ENCODE measurements around the gene FCF1. TPM values are rescaled to one million over a fixed set of nuclear protein-coding genes. Genes with fewer than 3 reads are reported as not detected.
"Not testable (repeated sequence)": the region's sequence is repeated elsewhere in the genome, so short reads cannot be mapped to it uniquely, and the experiment has no call there.

FCF1 gene
- polyA plus RNA-seq, 1 donor: 37.2 TPM

DNA sequence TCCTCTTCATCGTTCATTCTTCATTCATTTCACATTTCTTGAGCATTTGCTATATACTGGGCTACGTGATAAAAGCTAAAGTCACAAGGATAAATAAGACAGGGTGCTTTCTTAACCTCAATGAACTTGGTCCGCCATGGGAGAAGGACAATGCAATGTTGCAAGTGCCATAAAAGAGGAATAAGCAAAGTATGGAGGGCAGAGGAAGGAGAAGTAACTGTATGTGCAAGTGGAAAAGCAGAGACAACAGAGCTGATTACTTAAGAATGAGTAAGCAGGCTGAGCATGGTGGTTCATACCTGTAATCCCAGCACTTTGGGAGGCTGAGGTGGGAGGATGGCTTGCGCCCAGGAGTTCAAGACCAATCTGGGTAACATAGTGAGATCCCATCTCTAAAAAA is 14.5 kb upstream of the FCF1 start:
- no peak for DNase-seq (ENCODE audit: low read depth)

DNA sequence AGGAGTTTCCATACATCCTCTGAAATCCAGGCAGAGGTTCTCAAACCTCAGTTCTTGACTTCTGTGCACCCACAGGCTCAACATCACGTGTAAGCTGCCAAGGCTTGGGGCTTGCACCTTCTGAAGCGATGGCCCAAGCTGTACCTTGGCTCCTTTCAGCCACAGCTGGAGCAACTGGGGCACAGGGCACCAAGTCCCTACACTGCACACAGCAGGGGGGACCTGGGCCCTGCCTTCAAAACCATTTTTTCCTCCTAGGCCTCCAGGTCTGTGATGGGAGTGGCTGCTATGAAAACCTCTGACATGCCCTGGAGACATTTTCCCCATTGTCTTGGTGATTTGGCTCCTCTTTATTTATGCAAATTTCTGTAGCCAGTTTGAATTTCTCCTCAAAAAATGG is 10.7 kb upstream of the FCF1 start:
- no peak for DNase-seq (ENCODE audit: low read depth)

DNA sequence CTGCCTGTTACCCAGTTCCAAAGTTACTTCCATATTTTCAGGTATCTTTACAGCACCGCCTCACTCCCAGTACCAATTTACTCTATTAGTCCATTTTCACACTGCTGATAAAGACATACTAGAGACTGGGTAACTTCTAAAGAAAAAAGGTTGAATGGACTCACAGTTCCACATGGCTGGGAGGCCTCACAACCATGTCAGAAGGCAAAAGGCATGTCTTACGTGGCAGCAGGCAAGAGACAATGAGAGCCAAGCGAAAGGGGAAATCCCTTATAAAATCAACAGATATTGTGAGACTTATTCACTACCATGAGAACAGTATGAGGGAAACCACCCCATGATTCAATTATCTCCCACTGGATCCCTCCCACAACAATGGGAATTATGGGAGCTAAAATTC is 9.9 kb upstream of the FCF1 start:
- no peak for DNase-seq (ENCODE audit: low read depth)

DNA sequence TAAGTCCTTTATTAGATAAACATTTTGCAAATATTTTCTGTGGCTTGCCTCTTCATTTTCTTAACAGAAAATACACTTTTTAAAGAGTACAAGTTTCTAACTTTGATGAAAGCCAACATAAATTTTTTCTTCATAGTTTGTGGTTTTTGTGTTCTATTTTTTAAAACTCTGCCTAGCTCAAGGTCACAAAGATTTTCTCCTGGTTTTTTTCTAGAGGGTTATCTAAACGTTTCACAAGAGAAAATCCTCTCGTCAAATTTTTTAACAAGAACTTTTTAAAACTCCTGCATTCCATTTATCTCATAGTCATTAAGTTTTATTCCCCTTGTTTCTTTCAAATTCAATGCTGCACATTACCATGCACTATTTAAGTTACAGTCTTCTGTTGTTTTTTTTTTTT is 8.3 kb upstream of the FCF1 start:
- no peak for DNase-seq (ENCODE audit: low read depth)

DNA sequence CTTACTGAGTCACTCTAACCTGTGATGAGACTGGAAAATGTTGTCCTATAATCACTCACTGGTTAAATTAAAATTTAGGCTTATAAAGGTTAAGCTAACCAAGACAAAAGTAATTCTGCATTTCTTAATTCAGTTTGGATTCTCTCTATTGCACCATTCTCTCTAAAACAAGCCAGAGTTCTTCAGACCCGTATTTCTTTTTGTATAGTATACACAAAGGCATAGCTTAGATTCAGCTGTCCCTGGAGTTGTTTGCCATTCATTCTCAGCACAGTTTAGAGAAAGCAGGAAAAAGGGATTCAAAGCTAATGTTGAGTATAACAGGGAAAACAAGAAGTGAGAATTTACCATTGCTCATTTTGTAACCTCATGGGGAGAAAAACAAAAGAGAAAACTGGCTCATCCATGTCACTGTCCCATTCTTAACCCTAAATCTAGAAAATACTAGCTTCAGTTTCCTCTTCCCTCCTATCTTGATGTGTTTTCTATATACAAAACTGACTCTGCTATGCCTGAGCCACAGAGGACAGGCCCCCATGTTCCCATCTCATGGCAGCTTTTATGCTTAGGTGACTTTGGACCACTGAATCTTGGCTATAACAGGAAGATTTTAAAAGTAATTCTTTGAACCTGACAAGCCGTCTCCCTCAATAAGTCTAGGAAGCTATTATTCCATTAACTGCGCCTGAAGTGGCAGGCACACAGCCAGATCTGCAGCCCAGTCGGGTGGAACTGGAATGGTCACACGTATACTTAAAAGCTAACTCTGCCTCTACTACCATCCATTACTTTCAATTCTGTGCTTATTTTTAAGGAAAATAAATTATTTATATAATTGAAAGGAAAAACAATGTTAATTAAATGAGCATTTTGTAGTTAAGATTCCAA is 7.1 kb upstream of the FCF1 start:
- DNase-seq (ENCODE audit: low read depth): no peak

DNA sequence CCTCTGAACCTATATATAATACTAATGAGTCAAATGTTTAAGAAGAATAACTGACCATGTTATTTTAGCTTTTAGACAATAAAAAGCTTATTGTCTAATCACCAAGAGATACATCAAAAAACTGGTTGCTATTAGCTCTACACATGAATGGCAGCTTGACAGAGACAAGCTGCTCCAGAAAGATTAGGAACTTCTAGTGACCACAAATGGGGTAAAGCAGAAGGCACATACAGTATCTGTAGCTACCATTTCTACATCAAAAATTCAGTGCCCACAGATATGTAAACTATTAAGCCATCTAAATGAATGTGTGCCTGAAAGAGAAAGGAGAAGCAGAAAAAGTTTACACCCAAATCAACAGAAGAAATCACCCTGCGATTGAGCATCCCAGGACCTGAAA is 2.5 kb upstream of the FCF1 start:
- DNase-seq (ENCODE audit: low read depth): no peak

DNA sequence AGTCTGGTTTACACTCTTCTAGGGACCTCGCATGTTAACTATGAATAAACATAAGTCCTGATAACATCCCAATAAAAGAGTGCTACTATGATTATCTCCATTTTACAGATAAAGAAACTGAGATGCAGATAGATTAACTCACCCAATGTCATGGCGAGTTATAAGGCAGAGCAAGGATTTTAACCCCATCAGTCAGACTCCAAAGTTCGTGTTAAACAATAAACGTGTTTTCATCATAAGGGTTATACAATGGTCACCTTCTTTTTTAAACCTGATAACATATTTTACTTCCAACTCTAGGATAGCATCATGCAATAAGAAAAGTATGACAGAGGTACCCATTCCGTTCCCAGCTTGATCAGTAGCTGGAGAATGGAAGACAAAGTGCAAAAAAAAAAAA is 1.3 kb upstream of the FCF1 start:
- no peak for DNase-seq (ENCODE audit: low read depth)

DNA sequence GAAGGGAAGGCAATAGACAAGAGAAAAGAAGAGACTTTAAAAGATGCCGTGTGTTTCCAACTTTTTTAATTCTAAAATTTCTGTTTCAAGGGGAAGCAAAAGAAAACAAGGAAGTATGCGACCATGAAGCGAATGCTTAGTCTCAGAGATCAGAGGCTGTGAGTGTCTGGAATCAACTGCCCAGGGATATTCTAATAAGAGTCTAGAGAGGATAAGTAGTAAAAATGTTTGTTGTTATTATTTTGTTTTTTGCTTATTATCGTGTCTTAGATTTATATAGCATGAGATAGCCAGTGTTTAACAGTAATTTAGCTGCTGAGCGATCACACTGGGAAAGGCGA is 421 bp downstream of the FCF1 start:
- DNase-seq (ENCODE audit: low read depth): no peak

DNA sequence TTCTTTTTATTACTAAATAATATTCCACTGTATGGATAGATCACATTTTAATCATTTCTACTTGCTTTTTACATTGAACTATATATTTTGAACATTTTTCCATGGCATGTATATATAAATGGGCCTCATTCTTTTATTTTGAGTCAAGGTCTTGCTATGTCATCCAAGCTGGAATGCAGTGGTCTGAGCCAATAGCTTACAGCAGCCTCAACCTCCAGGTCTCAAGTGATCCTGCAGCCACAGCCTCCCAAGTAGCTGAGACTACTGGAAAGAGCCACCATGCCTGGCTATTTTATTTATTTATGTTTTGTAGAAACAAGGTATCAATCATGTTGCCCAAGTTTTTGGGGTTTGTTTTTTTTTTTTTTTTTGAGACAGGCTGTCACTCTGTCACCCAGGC is 7.6 kb downstream of the FCF1 start:
- DNase-seq (ENCODE audit: low read depth): no peak

DNA sequence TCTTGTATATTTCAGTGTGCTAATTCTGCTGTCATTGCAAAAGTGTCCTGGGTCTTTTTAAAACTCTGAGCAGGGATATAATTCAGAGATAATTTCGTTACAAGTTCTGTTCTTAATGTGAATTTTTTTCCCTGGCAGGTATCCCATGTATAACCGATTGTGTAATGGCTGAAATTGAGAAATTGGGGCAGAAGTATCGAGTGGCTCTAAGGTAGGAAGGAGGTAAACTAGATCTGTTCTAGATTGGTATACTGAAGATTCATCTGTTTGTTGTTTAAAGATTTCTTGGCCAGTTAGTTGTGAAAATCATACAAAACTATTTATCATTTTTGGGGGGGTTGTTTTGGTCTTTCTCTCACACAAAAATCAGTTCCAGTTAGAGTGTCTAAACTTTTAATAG is 10.2 kb downstream of the FCF1 start:
- no peak for DNase-seq (ENCODE audit: low read depth)

DNA sequence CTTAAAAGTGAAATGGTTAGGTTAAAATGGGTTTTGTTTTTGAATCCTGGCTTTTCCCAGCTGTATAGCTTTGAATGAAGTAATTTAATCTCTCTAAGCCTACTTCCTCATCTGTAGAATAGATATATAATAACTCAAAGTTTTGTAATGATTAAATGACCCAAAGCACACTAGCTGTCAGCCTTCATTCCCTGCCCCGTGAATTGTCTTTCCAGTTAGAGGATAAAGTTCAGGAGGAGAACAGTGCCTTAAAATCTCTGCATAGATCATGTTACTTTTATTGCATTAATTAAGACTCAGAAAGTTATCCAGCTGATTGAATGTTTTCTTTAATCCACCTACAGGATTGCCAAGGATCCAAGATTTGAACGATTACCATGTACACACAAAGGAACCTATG is 19.4 kb downstream of the FCF1 start:
- no peak for DNase-seq (ENCODE audit: low read depth)

DNA sequence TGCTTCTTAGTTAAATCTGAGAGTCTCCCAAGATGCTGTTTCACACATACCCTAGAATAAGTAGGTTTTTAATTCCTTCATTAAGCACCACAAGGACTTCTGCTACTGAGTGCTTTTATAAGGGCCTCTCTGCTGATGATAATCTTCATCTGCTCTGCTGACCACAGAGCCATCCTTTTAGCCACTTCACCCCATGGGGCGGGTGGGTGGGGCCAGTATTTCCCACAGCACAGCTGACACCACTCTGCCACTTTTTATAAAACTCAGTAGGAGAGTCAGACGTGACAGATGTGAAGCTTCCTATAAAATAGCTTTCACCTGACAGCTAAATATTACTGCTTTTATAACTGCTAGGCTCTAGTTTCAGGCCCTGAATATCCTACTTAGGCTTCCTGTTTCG is 20.3 kb downstream of the FCF1 start:
- DNase-seq (ENCODE audit: low read depth): no peak

DNA sequence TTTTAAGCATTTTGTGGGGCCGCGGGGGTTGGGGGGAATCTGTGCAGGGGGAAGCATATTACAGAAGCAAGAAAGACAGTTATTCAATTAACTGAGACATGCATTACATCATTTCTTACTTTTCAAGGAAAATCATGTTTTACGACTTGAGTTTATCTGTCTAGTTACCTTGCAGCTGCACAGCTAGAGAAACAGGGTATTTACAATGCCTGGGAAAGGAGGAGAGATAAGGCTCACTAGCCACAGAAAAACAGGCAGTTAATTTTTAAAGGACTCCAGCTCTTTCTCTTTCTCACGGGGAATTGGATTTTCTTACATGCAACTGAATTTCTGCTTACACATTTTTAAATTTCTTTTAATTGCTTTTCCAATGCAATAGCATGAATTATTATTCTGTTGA is 22.2 kb downstream of the FCF1 start:
- DNase-seq (ENCODE audit: low read depth): no peak

DNA sequence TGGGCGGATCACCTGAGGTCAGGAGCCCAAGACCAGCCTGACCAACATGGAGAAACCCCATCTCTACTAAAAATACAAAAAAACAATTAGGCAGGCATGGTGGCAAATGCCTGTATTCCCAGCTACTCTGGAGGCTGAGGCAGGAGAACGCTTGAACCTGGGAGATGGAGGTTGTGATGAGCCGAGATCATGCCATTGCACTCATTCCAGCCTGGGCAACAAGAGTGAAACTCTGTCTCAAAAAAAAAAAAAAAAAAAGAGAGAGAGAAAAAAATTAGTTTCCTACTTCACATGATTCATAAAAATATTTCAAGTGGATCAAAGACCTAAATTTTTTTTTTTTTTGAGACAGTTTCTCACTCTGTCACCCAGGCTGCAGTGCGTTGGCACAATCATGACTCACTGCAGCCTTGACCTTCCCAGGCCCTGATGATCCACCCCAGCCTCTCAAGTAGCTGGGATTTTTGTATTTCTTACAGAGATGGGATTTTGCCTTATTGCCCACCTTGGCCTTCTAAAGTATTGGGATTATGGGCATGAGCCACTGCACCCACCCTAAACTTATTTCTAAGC is 24.9 kb downstream of the FCF1 start:
- DNase-seq (ENCODE audit: low read depth): no peak

DNA sequence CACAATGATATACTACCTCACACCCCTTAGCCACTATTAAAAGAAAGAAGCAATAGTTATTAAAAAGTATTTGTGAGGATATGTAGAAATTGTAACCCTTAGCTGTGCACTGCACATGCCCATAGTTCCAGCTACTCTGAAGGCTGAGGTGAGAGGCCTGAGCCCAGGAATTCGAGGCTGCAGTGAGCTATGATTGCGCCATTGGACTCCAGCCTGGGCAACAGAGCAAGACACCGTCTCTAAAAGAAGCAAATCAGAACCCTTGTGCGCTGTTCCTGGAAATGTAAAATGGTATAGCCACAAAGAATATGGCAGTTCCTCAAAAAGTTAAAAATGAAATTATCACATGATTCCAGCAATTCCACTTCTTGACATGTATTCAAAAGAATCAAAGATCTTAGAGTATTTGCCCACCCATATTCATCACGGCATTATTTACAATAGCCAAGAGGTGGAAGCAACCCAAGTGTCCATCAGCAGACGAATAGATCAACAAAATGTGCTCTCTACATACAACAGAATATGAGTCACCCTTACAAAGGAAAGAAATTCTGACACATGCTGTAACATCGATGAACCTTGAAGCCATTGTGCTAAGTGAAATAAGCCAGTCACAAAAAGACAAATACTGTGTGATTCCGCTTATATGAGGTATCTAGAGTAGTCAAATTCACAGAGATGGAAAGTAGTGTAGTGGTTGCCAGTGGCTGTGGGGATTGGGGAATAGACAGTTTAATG is 26.5 kb downstream of the FCF1 start:
- no peak for DNase-seq (ENCODE audit: low read depth)

DNA sequence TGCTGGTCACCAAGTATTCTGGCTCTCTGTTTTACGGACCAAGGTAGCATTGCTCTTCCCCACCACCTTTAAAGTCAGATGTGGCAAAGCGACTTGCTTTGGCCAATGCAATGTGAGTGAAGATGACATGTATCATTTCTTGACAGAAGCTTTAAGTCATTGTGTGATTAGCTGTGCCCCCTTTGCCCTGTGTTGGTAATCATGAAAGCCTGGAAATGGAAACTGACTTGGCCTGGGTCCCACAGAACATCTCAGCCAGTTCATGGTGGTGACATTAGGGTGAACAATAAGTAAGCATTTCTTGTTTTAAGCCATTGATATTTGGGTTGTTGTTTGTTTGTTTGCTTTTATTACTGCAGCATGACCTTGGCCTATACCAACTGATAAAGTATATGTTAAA is 34.3 kb downstream of the FCF1 start:
- no peak for DNase-seq (ENCODE audit: low read depth)

DNA sequence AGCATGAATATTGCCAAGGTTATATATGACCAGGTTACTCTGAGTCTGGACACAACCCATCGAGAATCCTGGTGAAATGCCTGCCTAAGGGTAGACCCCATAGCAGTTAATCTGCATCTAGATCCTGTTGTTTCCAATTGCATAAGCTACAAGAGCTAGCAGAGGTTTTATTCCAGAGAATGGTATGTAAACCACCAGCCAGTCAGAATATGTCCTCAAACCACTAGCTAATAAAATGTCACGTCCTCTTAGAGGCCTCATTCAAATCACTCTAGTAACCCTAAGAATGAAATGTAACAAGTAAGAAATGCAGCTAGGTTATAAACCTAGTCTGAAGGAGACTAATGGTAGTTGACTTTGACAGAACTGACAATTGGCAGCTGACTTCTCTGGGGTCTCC is 41.2 kb downstream of the FCF1 start:
- DNase-seq (ENCODE audit: low read depth): no peak

DNA sequence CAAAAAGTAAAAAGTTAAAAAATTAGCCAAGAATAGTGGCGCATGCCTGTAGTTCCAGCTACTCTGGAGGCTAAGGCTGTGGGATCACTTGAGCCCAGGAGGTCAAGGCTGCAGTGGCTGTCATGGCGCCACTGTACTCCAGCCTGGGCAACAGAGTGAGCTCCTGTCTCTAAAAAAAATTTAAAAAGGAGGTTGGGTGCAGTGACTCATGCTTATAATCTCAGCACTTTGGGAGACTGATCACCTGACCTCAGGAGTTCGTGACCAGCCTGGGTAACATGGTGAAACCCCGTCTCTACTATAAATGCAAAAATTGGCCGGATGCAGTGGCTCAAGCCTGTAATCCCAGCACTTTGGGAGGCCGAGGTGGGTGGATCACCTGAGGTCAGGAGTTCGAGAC is 42.0 kb downstream of the FCF1 start:
- DNase-seq (ENCODE audit: low read depth): no peak

DNA sequence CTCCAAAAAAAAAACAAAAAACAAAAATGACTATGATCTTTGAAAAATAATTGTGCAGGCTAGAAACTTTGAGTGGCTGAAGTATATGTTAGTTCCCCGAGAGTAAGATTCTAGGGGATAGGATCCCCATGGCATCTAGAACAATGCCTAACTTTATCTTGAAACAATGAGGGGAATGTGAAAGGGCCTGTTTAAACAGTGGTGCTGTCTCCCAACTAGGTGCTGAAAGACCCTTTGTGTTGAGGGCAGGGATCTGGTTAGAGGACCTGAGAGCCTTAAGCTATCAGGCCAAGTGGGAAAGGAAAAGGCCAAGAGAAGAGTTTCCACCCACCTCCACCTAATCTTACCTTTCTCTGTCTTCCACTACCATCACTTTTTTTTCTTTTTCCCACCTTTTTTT is 43.4 kb downstream of the FCF1 start:
- DNase-seq (ENCODE audit: low read depth): no peak

DNA sequence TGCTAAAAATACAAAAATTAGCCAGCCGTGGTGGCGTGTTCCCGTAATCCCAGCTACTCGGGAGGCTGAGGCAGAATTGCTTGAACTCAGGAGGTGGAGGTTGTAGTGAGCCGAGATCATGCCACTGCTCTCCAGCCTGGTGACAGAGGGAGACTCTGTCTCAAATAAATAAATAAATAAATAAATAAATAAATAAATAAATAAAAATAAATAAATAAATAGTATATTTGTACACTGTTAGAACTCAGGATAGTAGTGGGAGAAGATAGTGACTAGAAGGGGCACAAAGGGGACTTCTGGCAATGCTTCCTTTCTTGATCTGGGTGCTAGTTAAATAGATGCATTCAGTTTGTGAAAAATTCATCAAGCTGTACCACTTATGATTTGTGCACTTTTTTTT is 45.6 kb downstream of the FCF1 start:
- DNase-seq (ENCODE audit: low read depth): not testable (repeated sequence)

DNA sequence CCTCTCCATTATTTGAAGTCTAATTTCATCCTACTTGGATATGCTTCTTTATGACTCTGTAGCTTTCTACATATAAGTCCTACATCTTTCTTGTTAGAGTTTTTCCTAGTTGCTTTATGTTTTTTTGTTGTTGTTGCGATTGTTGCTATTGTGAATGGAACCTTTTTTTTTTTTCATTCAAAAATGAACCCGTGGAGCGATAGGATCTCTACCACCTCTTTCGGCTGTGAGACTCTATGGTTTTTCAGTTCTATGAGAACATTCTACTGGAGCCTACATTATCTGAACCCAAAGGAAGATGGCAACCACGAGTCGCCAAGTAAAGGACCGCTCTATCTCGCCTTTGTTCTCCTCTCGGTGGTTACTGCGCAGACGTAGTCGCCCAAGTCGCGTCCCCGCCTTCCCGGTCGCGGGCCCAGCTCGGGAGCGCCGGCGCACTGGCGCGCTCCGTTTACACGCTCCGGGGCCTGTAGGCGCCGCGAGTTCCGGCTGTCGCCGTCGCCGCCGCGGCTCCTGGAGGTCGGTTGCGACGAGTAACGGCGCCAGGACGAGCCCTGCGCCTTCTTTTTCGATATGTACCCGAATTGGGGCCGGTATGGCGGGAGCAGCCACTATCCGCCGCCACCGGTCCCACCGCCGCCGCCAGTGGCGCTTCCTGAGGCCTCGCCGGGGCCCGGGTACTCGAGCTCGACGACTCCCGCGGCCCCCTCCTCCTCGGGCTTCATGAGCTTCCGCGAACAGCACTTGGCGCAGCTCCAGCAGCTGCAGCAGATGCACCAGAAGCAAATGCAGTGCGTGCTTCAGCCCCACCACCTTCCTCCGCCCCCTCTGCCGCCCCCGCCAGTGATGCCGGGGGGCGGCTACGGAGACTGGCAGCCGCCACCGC is 50.2 kb downstream of the FCF1 start, which contains the start of gene YLPM1:
YLPM1 (plus strand) TSS at position 400 of the 886 bp plus-strand sequence; CDS start at position 574, 174 bp downstream.
- peak; percentile 96 for DNase-seq (ENCODE audit: low read depth)

Data from forelimb muscle (tissue), 1 donor.